GM18870 (cell line): Measurements from ENCODE around the gene PIP4K2C.
"Not testable (repeated sequence)": the region's sequence is repeated elsewhere in the genome, so short reads cannot be mapped to it uniquely, and the experiment has no call there.

Source experiments
- ATAC-seq: cut with Tn5 transposase; IDR thresholded peaks from one replicate; pipeline ENCODE4 v1.9.1; 2021; ENCODE audit warnings: moderate library complexity; ENCODE audit not compliant: unreplicated experiment

PIP4K2C gene

GRCh38 chr12:57558864-57559263, 32.1 kb upstream of the PIP4K2C start:
- ATAC-seq = no peak

GRCh38 chr12:57560516-57560915, 30.5 kb upstream of the PIP4K2C start:
- no peak for ATAC-seq

GRCh38 chr12:57561117-57561516, 29.9 kb upstream of the PIP4K2C start:
- ATAC-seq = not testable (repeated sequence)

- no peak for ATAC-seq
Observed at GRCh38 chr12:57563358-57563757, 27.6 kb upstream of the PIP4K2C start.

- ATAC-seq = no peak
Observed at GRCh38 chr12:57564178-57564740, 26.7 kb upstream of the PIP4K2C start.

- ATAC-seq = no peak
Observed at GRCh38 chr12:57568838-57569237, 22.2 kb upstream of the PIP4K2C start.

- ATAC-seq = no peak
Observed at GRCh38 chr12:57569858-57570257, 21.1 kb upstream of the PIP4K2C start.

- ATAC-seq = not testable (repeated sequence)
Observed at GRCh38 chr12:57570438-57570837, 20.6 kb upstream of the PIP4K2C start.

GRCh38 chr12:57571926-57572762, 18.8 kb upstream of the PIP4K2C start:
- ATAC-seq = no peak

- no peak for ATAC-seq
Observed at GRCh38 chr12:57574795-57575194, 16.2 kb upstream of the PIP4K2C start.

- no peak for ATAC-seq
Observed at GRCh38 chr12:57575771-57576612, 15.0 kb upstream of the PIP4K2C start.

- ATAC-seq = no peak
Observed at GRCh38 chr12:57576613-57577160, 14.3 kb upstream of the PIP4K2C start.

GRCh38 chr12:57577981-57578758, 12.8 kb upstream of the PIP4K2C start:
- ATAC-seq = no peak

- ATAC-seq = no peak
Observed at GRCh38 chr12:57579011-57579410, 12.0 kb upstream of the PIP4K2C start.

- no peak for ATAC-seq
Observed at GRCh38 chr12:57579677-57580465, 11.1 kb upstream of the PIP4K2C start.

GRCh38 chr12:57580466-57580795, 10.6 kb upstream of the PIP4K2C start:
- no peak for ATAC-seq

- ATAC-seq = no peak
Observed at GRCh38 chr12:57581802-57582201, 9.2 kb upstream of the PIP4K2C start.

- ATAC-seq = no peak
Observed at GRCh38 chr12:57582440-57582839, 8.6 kb upstream of the PIP4K2C start.

GRCh38 chr12:57583008-57583831, 7.8 kb upstream of the PIP4K2C start:
- ATAC-seq = peak; percentile 94
